OCI-LY1 (cell line): ENCODE data around the gene ST6GALNAC5.

Experiments
- EZH2 ChIP-seq: fragments of 200-600 bp; sonication (generic), shearing (Covaris generic); IDR thresholded peaks from 2 replicates; pipeline ENCODE4 v1.8.0; 2017; ENCODE audit warnings: borderline replicate concordance, mixed run types, mild to moderate bottlenecking, antibody characterized with exemption, low read length, moderate library complexity, mixed read lengths
- TF ChIP-seq, protein P1 (sequence below): fragments of 200-600 bp; sonication (generic), shearing (Covaris generic); IDR thresholded peaks from 2 replicates; pipeline ENCODE4 v1.5.1; 2017; ENCODE audit warnings: mild to moderate bottlenecking, antibody characterized with exemption, low read length, moderate library complexity, mixed read lengths

DNA sequence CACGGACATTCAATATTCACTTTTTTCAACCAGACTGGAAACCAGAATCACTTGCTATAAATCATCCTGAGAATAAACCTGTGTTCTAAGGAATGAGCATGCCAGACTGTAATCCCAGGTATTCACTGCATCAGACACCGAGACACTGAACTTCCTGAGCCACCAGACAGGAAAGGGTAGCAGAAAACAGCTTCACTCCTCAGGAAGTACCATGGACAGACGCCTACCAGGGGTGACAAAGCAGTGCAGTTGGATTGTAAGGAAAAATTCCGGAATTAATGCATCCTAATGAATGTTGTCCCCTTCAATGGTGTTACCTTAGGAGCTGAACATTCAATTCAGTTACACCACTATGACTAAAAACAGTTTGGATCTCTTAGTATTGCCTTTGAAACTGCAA is 195.8 kb downstream of the ST6GALNAC5 start:
- TF ChIP-seq, protein P1, sequence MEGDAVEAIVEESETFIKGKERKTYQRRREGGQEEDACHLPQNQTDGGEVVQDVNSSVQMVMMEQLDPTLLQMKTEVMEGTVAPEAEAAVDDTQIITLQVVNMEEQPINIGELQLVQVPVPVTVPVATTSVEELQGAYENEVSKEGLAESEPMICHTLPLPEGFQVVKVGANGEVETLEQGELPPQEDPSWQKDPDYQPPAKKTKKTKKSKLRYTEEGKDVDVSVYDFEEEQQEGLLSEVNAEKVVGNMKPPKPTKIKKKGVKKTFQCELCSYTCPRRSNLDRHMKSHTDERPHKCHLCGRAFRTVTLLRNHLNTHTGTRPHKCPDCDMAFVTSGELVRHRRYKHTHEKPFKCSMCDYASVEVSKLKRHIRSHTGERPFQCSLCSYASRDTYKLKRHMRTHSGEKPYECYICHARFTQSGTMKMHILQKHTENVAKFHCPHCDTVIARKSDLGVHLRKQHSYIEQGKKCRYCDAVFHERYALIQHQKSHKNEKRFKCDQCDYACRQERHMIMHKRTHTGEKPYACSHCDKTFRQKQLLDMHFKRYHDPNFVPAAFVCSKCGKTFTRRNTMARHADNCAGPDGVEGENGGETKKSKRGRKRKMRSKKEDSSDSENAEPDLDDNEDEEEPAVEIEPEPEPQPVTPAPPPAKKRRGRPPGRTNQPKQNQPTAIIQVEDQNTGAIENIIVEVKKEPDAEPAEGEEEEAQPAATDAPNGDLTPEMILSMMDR = no peak
- TF ChIP-seq EZH2 = no peak
